WTC11 (cell line): ENCODE measurements around the gene SAMD4A. TPM values are rescaled to one million over a fixed set of nuclear protein-coding genes. Genes with fewer than 3 reads are reported as not detected.

Experiments
- ATAC-seq: fragments of 200-7000 bp; cut with Tn5 transposase; 2 replicates; pipeline ENCODE4 v1.10.0; 2021; ENCODE audit warnings: mild to moderate bottlenecking, moderate library complexity
- CTCF ChIA-PET: fragments of 300-600 bp; sonication (Branson Sonifier 250); formaldehyde crosslinking; loops from one replicate; lab custom pipeline; 2021; ENCODE audit warnings: antibody characterized with exemption; lab: Charles Lee
- POLR2A ChIA-PET: fragments of 350-600 bp; sonication (Branson Sonifier 250); formaldehyde crosslinking; loops from one replicate; lab custom pipeline; 2021; ENCODE audit warnings: antibody characterized with exemption; lab: Charles Lee
- DNase-seq: peaks from one replicate; pipeline ENCODE4 v3.0.0; 2021; ENCODE audit warnings: low spot score
- H3K27ac Mint-ChIP-seq: 2 replicates; pipeline ENCODE4 v1.8.0; 2021; ENCODE audit warnings: mixed read lengths
- H3K27me3 Mint-ChIP-seq: 2 replicates; pipeline ENCODE4 v1.8.0; 2021; ENCODE audit warnings: low read depth, mild to moderate bottlenecking, moderate library complexity, mixed read lengths
- H3K36me3 Mint-ChIP-seq: 2 replicates; pipeline ENCODE4 v1.8.0; 2021; ENCODE audit warnings: mixed read lengths
- H3K4me1 Mint-ChIP-seq: 2 replicates; pipeline ENCODE4 v1.8.0; 2022; ENCODE audit warnings: mixed read lengths
- H3K4me3 Mint-ChIP-seq: 2 replicates; pipeline ENCODE4 v1.8.0; 2021; ENCODE audit warnings: mild to moderate bottlenecking, moderate library complexity, mixed read lengths
- H3K9me3 Mint-ChIP-seq: 2 replicates; pipeline ENCODE4 v1.8.0; 2021; ENCODE audit warnings: mixed read lengths
- E2F4 ChIP-seq: sonication (generic); formaldehyde crosslinking; IDR thresholded peaks from 2 replicates; pipeline ENCODE4 v1.8.1; 2022; ENCODE audit warnings: low read depth, mild to moderate bottlenecking, moderate library complexity, missing genetic modification reagents, borderline replicate concordance
- E2F5 ChIP-seq: sonication (generic); formaldehyde crosslinking; IDR thresholded peaks from 2 replicates; pipeline ENCODE4 v1.8.1; 2022; ENCODE audit warnings: mild to moderate bottlenecking, moderate library complexity, missing genetic modification reagents
- JAZF1 ChIP-seq: fragments of 250-450 bp; sonication (Bioruptor Pico); IDR thresholded peaks from 2 replicates; pipeline ENCODE4 v1.9.0; 2021; ENCODE audit warnings: moderate library complexity, mild to moderate bottlenecking, inconsistent platforms
- MAX ChIP-seq: sonication (generic); formaldehyde crosslinking; IDR thresholded peaks from 2 replicates; pipeline ENCODE4 v1.8.0; 2022; ENCODE audit warnings: mild to moderate bottlenecking, missing genetic modification reagents
- NFATC4 ChIP-seq: fragments of 250-450 bp; sonication (Bioruptor Pico); IDR thresholded peaks from 2 replicates; pipeline ENCODE4 v1.9.0; 2021; ENCODE audit warnings: mild to moderate bottlenecking
- RELA ChIP-seq: sonication (generic); formaldehyde crosslinking; IDR thresholded peaks from 2 replicates; pipeline ENCODE4 v1.8.1; 2022; ENCODE audit warnings: missing genetic modification reagents, mild to moderate bottlenecking, borderline replicate concordance
- SOX15 ChIP-seq: fragments of 250-450 bp; sonication (Bioruptor Pico); IDR thresholded peaks from 2 replicates; pipeline ENCODE4 v1.9.0; 2021; ENCODE audit warnings: mild to moderate bottlenecking
- SP1 ChIP-seq: sonication (generic); formaldehyde crosslinking; conservative IDR thresholded peaks from 2 replicates; pipeline ENCODE4 v1.8.1; 2022; ENCODE audit warnings: missing genetic modification reagents
- USF1 ChIP-seq: sonication (generic); formaldehyde crosslinking; IDR thresholded peaks from 2 replicates; pipeline ENCODE4 v1.8.0; 2022; ENCODE audit warnings: mild to moderate bottlenecking, missing genetic modification reagents
- ZBTB43 ChIP-seq: sonication (generic); formaldehyde crosslinking; IDR thresholded peaks from 2 replicates; pipeline ENCODE4 v1.8.1; 2023; ENCODE audit warnings: mild to moderate bottlenecking, missing genetic modification reagents
- ZMAT4 ChIP-seq: fragments of 250-450 bp; sonication (Bioruptor Pico); IDR thresholded peaks from 2 replicates; pipeline ENCODE4 v1.9.0; 2021; ENCODE audit warnings: mild to moderate bottlenecking
- ZNF219 ChIP-seq: sonication (generic); formaldehyde crosslinking; IDR thresholded peaks from 2 replicates; pipeline ENCODE4 v1.8.0; 2023; ENCODE audit warnings: missing genetic modification reagents, mild to moderate bottlenecking, borderline replicate concordance
- ZNF317 ChIP-seq: sonication (generic); formaldehyde crosslinking; IDR thresholded peaks from 2 replicates; pipeline ENCODE4 v1.8.1; 2023; ENCODE audit warnings: low read depth, mild to moderate bottlenecking, moderate library complexity, missing genetic modification reagents, borderline replicate concordance
- ZNF416 ChIP-seq: fragments of 250-450 bp; sonication (Bioruptor Pico); IDR thresholded peaks from 2 replicates; pipeline ENCODE4 v1.9.0; 2021; ENCODE audit warnings: mild to moderate bottlenecking, inconsistent platforms
- ZNF425 ChIP-seq: fragments of 250-450 bp; sonication (Bioruptor Pico); conservative IDR thresholded peaks from 2 replicates; pipeline ENCODE4 v1.9.0; 2021; ENCODE audit warnings: mild to moderate bottlenecking
- total RNA-seq: library from RNA; stranded (reverse); gene quantifications from 3 replicates; pipeline ENCODE4 v1.2.3, GENCODE V29; 2021

Gene SAMD4A
- total RNA-seq, 1 experiment from 2014 or later = 6.0 TPM

GRCh38 chr14:54685286-54685845 lies 118.4 kb downstream of the SAMD4A start (continued):
- TF ChIP-seq ZNF219 (CRISPR knock-in tag) (no peak), E2F5 (no peak), ZMAT4 (CRISPR knock-in tag) (no peak), RELA (CRISPR knock-in tag) (no peak), ZNF317 (CRISPR knock-in tag) (no peak)

- H3K36me3 Mint-ChIP-seq = no peaks in the 10 kb centered on the region
- ATAC-seq (no peak), DNase-seq (no peak)
- H3K4me1 Mint-ChIP-seq = peaks cover 40% of the 10 kb centered on the region
- no peaks in the 10 kb centered on the region for H3K9me3 Mint-ChIP-seq
- POLR2A ChIA-PET = no interaction called here
- TF ChIP-seq E2F5 = no peak
- no peak for TF ChIP-seq SP1 (CRISPR knock-in tag)
- no peak for TF ChIP-seq ZBTB43 (CRISPR knock-in tag)
- TF ChIP-seq E2F4 (CRISPR knock-in tag) = no peak
- TF ChIP-seq, all 79 proteins: peak for 0
- H3K27me3 Mint-ChIP-seq = no peaks in the 10 kb centered on the region
- CTCF ChIA-PET = interaction anchor here (0.6 to 5.0 kb wide), 7 partner anchors 9 to 128 kb away, joined by 3 to 26 read pairs (median 3); no protein-coding TSS in a partner anchor
- H3K4me3 Mint-ChIP-seq = no peak overlapping the region
- no peak overlapping the region for H3K27ac Mint-ChIP-seq
Observed at GRCh38 chr14:54686219-54686870, 119.4 kb downstream of the SAMD4A start.

GRCh38 chr14:54686871-54687749 lies 120.2 kb downstream of the SAMD4A start:
- Mint-ChIP-seq H3K9me3 (no peaks in the 10 kb centered on the region), H3K27ac (no peak overlapping the region), H3K4me1 (peaks cover 43% of the 10 kb centered on the region), H3K27me3 (no peaks in the 10 kb centered on the region), H3K36me3 (no peaks in the 10 kb centered on the region), H3K4me3 (no peak overlapping the region)
- ATAC-seq (no peak), DNase-seq (no peak)
- ChIA-PET POLR2A (no interaction called here), CTCF (interaction anchor here (0.9 to 5.0 kb wide), 2 partner anchors 87 to 127 kb away, joined by 3 to 26 read pairs; no protein-coding TSS in a partner anchor)
- no peak for TF ChIP-seq JAZF1 (CRISPR knock-in tag)

- Mint-ChIP-seq H3K4me1 (peaks cover 43% of the 10 kb centered on the region), H3K4me3 (no peak overlapping the region), H3K9me3 (no peaks in the 10 kb centered on the region), H3K27ac (peak overlapping the region; percentile 73; the same call in 1 of the 2 replicates), H3K36me3 (no peaks in the 10 kb centered on the region), H3K27me3 (no peaks in the 10 kb centered on the region)
- ATAC-seq (no peak), DNase-seq (no peak)
- ChIA-PET POLR2A (no interaction called here), CTCF (interaction anchor here (5.0 kb wide), 1 partner anchor 86 kb away, joined by 26 read pairs; no protein-coding TSS in a partner anchor)
- no peak for TF ChIP-seq NFATC4 (CRISPR knock-in tag)
- TF ChIP-seq SP1 (CRISPR knock-in tag) = no peak
- no peak for TF ChIP-seq SOX15
- no peak for TF ChIP-seq ZNF416 (CRISPR knock-in tag)
- TF ChIP-seq USF1 (CRISPR knock-in tag) = no peak
- TF ChIP-seq MAX = no peak
- no peak for TF ChIP-seq ZNF425 (CRISPR knock-in tag)
- no peak for TF ChIP-seq ZMAT4 (CRISPR knock-in tag)
Observed at GRCh38 chr14:54687750-54688119, 120.8 kb downstream of the SAMD4A start.
